HG03460 (cell line): Measurements from ENCODE around the gene DCUN1D3.

Source experiments
- ATAC-seq: cut with Tn5 transposase; IDR thresholded peaks from one replicate; pipeline ENCODE4 v1.9.1; 2021; ENCODE audit not compliant: unreplicated experiment

The DCUN1D3 gene

DNA sequence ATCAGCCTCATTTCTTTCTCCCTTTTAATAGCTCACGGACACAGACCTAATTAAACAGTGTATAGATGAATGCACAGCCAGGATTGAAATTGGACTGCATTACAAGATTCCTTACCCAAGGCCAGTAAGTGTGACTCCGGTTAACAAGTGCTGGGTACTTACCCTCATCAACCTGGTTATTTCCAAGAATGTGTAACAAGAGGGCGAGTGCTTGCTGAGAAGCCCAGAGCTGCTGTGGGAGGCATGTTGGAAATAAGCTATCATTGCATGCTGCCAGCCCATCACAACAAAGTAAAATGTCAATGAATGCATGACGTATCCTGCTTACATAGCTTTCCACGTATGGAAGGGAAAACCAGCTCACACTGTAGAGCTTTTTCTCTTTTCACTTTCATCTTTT, 19.9 kb upstream of the DCUN1D3 start:
- no peak for ATAC-seq

DNA sequence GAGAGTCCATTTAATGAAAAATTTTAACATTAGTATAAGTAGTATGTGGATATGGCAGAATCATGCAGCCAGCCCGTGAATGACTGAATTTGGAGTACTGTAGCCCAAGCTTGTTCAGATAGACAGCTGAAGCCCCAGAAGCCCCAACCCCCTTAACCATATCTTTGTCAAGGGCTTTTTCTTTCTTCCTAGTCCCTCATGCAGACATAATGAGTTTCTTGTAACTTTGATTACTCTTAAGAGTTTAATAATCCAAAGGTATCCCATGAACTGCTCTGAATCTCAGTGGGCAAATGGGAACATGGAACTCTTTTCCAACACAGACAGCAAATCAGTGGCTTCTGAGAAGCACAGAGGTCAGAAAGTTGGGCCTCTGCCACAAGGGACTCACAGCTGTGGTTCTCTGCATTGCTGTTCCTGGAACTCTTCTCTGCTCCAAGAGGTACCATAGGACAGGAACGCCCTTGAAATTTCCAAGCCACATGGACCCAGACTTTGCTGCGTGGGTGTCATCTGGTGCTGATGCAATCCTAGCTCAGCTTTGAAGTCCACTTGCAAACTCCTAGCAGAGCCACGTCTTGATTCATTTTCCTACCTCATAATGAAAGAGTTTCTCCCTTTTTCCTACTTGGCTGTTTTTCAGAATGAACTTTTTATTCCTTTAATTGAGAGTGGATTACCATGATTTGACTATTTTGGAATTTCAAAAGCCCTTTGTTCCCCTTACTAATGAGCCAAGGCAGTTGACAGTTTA, 18.5 kb upstream of the DCUN1D3 start:
- ATAC-seq, result no peak

DNA sequence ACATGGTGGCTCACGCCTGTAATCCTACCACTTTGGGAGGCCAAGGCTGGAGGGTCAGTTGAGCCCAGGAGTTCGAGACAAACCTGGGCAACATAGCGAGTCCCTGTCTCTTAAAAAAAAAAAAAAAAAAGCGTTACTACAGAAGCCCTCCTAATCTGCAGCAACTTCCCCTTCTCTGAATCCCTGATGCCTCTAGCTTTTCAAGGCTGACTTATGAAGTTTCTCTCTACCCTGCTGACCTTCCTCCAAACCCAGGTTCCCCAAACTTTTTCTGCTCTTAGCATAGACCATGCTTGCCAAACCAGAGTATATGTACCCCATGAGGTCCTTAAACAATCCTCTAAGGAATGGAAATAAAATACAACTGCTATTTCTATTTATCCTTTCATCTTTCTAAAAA, 16.8 kb upstream of the DCUN1D3 start:
- no peak for ATAC-seq

DNA sequence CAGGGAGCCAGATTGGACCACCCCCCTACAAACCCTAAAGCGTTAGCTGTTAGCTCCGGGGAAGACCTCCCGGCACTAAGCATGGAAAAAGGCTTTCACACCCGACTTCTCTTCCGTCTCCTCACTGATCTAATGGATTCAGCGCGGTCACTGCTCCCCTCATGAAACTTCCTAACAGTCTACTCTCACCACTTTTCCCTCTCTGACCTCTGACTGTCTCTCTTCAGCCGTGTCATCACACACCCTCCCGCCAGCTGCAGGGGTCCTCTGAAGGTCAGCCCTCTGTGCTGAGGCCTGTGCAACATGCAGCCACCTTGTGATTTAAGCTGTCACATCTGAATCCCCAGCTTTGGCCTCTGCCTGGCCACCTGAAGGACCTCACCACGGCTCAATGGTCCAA, 16.1 kb upstream of the DCUN1D3 start:
- ATAC-seq, result no peak

DNA sequence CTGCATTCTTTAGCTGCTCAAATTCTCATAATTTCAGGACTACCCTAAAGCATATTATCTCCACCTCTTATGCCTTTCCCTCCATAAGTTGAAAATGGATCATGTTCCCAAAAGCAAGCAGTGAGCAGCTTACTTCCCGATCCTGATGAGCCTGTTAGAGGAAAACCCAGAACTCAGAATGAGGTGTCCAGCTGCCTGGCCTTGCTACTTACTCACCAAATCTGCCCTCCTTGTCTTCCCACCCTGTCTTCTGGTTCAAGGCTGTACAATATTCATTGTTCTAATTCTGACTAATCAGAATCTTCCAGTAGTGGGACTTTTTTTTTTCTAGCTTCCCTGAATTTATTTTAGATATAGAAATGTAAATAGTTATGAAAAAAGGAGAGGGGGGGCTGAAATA, 11.2 kb upstream of the DCUN1D3 start:
- ATAC-seq, result no peak

DNA sequence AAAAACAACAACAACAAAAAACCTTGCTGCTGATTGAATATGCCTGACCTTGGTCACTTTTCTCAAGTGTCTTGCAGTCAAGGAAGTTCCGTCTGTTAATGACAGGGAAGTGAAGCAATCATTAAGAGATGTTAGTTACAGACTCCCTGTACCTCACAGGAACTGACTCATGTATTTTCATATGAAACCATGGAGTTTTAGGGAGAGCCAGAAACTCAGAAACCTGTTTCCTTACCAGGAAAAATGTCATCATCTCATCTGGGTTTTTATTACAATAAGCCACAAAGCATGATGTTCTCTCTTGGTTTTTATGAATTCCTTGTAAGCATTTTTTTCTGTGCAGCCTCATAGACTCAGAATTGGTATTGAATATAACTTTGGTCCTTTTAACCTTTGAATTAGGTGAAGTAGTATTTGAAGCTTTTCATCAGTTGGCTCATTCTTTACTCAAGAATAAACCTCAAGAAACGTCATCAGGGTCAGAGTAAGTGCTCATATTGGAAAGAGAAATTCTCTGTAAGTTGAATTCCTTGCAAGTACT, 10.7 kb upstream of the DCUN1D3 start:
- no peak for ATAC-seq

DNA sequence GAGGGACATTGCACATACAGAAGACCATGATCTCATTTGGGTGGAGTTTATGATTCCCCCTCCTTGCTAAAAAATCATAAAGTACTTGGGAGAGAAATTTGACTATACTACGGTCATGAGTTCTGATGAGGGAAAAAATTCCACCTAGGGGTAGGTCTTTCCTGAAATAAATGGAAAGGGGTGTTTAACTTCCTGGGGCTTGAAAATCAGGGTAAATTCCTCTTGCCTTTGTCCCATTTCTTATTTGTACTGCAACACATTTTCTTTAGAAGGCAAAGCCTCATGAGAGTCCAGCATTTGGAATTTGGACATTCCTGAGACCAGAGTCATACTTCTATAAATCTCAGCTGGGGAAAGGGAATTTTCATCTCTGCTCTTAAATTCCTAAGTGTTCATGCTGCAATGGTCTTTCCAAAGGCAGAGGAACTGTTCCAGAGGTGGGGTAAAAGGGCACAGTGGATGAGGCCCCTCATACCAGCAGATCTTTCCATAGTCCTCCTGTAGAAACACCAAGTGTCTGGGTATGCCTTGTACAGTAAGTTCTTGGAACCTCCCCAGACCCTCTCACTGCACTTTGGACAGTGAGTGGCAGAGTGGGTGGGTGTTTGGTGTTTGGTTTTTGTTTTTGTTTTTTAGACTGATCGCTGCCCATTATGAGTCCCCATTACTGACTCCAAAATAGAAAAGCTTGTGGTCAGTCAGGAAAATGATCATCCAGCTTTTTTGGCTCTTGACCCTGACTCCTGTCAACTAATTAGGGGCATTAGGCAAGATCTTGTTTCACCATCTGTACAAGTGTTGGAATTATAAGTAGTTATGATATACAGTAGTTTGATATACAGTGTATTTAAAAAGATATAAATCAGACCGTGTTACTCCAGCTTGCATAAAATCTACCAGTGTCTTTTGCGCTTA, 6.4 kb upstream of the DCUN1D3 start:
- ATAC-seq, result no peak

DNA sequence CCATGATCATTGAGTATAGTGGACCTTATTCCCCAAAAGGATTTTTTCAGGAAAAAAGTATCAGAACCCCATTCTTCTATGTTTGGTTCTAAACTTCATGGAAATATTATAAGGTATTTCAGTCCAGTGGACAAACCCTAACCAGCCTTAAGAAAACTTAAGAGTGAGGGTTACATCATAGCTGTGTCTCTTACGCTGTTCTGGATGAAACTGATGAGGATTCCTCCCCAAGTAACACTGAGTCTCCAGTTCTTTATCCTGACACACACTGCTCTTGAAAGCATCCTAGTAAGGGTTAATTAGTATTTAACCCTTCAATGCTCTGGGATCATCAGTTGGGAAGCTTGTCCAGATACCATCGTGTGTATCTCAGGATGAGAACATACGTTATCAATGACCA, 5.4 kb upstream of the DCUN1D3 start:
- no peak for ATAC-seq

DNA sequence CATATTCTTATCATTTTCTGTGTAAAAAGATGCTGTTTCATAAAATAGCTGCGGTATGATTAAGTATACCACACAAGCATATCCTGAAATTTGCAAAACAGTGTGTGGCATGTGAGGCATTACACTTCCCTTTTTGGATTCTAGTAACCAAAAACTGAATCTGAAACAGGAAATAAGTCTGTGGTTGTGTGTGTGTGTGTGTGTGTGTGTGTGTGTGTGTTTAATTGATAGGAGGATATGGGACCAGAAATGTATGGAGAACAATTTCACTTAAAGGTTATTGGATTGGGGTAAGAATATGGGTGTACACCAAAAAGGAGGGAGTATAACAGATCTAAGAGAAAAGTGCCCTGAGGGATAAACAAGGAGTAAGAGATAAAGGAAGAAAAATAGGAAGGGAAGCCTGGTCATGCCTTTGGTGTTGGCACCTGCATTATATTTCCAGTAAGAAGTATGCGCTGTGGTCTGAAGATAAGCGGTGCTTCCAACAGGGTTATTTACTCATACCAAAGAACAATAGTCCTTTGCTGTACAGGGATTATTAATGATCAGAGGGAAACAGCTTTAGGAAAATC, 4.4 kb upstream of the DCUN1D3 start:
- no peak for ATAC-seq

DNA sequence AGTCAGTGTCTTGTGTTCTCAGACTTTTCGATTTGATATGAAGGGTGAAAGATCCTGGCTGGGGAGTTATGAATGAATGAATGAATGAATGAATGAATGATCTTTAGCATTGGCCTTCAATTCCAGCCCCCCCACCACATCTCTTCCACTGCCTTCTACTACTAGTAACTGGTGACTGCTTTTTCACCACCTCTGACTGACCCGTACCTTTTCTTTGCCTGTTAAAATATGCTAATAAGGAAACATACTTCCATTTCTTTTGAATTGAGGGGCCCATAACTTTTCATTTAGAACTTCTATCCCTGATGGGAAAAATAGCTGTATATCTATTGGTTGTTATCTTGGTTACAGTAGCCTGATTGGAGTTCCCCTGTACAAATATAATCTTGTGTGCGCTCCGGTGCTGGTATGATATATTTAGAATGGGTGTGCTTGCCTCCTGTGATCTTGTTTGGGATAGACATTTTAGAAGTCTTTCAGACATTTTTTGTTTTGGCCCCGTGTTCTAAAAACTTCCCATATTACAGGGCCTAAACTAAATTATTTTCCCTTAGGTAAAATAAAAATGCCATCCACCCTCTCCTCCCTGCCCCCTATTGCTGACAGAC, 3.8 kb upstream of the DCUN1D3 start:
- no peak for ATAC-seq

DNA sequence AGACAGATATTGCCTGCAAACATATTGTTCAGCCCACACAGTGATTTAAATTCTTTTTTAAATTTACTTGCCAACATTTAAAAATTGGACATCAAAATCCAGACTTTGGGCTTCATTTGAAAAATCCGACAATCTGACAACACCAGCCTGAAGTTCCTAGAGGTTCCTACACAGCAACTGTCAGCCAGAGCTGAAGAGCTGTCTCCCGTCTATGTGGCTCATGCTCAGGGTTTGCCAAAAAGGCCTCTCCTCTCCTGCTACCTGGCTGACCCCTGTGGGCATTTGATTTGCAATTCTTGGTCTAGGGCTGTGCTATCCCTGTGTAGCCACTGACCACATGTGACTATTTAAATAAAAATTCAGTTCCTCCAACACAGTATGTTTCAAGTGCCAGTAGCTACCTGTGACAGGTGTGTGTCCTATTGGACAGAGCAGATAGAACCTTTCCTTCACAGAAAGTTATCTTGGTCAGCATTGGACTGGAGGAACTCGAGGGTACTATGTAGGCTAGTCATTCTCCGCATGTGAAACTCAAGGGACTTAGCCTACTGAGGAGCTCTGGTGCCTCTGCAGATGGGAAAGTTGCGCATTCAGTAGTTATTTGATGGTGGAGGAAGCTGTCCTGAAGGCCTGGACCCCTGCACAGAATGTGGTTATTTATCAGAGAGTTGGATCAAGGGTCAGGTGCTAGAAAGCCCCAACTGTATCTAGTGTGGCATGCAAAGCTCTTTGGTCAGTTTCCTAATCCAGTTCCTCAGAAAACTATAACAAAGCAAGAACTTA, 3.1 kb upstream of the DCUN1D3 start:
- no peak for ATAC-seq

DNA sequence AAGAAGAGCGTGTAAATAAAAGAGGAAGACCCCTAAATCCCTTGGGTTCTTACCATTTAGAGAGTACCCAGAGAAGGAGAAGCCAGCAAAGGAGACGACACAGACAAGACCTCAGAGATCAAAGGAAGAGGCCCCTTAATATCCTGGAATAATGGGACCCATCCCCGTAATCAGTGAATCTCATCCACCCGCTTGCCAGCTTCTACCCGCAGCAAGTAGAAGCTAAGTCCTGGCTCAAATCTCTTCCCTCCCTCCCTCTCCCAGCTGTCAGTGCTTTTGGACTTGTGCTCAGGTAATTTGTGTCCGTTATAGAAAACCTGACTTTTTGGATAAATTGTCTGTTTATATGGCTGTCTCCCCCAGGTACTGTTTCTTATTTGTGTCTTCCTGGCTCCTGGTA, 2.3 kb upstream of the DCUN1D3 start:
- ATAC-seq, result no peak

DNA sequence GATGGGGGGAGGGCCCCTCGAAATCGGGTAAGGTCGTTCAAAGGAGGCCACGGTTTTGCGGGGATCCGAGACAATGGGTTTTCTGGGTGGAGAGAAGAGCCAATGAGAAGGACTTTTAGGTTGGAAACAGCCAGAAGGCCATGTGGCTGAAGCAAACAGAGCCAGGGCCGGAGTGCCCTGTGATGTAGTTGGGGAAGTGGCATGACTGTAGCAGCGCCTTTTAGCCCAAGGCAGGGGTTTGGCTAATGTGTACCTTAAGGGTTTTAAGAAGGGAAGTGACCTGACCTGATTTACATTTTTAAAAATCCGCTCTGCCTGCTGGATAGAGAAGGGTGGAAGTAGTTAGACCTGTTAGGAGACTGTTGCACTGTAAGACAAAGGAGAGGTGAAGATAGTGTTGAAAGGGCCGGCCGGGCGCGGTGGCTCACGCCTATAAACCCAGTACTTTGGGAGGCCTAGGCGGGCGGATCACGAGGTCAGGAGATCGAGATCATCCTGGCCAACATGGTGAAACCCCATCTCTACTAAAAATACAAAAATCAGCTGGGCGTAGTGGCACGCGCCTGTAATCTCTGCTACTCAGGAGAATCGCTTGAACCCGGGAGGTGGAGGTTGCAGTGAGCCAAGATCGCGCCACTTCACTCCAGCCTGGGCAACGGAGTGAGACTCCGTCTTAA, 1.4 kb upstream of the DCUN1D3 start:
- ATAC-seq, result no peak

DNA sequence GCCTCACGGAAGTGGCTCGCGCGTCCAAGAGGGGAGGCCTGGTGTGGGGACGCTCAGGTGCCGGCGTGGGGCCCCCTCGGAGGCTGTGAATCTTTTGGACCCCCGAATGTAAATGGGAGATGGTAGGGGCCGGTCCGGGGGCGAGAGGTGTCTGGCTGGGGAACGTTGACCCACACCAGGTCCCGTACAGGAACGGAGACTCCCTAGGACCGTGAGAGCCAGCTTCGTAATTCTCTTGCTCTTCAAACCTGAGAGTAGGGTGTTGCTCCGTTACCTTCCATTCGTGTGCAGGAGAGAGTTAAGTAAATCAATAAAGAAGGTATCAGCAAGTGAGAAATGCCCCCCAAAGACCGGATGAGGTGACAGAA, 894 bp upstream of the DCUN1D3 start:
- ATAC-seq, result peak; percentile 1

DNA sequence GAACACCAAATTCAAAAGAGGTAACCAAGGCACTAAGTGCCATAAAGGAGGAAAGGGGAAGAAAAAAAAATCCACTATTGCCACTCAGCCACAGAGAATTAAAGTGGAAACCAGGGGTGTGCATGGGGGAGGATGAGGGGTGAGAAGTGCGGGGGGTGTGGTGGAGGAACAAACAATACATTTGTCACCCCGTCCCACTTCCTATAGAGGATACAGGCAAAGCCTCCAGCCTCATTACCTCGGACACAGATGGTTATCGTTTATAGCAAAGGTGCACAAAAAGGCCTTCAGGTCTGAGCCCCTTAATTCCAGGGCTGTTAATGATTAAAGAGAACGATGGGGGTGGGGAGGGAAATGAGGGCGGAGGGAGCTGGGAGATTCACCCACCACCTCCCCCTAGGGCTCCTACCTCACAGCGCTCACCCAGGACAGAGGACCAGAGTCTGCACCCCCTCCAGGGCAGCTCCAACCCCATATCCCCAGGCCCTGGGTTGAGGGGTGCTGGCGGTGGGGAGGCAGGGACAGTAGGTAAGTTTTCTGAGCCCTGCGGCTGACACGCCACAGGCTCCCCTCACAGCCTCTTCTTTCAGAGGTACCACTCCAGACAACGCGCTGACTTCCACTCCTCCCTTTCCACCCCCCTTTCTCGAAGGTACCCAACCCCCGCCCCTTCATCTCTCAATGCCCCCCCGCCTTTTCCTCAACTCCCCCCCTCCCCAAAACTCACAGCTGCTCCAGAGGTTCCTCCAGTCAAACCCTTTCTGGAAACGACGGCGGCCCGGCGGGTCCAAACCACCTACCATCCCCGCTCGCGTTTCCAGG, 470 bp downstream of the DCUN1D3 start:
- no peak for ATAC-seq

DNA sequence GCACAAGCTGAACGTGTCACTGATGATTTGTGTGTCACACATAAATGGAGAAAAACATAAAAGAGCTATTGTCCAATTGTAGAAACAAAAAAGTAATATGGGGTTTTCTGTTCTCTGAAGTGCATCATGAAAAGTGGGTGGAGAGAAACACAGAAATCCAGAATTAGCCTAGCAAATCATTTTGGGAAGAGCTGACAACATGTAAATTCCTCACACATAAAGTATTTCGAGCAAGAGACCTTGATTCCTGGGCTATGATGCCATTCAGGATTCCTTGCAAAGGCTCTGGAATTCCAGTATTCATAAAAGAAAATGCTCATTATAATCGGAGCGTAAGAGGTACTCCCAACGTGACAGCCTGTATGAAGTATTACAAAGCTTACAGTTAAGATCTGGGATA, 1.1 kb downstream of the DCUN1D3 start:
- no peak for ATAC-seq

DNA sequence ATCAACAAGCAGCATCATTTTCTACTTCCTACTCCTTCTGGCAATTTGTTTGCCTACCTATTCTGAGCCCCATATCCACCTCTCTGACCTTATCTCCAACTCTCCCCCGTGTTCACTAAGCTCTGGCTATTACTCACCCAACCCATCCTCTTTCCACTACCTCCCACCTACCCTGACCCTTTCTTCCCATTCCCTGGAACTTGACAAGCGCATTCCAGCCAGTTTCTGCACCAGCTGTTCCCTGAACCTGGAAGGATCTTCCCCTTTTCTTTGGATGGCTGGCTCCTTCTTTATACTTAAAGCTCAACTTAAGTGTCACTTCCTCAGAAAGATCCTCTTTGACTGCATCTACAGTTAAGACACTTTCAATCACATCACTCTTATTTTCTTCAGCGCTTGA, 2.2 kb downstream of the DCUN1D3 start:
- ATAC-seq, result no peak

DNA sequence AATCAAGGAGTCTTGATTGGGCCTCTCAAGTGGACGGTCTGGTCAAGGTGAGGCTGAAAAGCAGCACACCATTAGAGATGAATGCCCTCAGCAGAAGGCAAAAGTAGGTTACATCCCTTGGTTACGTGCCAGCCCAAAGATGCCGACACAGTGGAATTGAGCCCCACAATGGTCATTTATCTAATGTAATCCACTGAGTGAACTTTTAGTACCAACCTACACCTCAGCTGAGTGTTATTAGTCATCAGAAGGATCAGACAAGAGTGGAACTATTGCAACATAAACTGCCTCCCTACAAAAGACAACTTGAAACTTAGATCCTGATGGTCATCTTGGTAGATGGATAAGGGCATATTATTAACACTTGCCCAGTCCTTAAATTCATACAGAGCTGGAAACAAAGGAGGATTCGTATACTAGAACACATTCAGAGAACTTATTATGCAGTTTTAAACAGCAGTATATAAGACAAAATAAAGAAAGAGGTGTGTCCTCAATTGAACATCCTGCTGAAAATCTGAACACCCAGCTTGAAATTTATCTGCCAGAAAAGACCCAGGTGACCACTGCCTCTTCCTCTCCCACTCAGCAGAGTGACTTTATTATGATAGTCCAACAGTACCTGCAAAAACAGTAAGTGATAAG, 2.8 kb downstream of the DCUN1D3 start:
- no peak for ATAC-seq

DNA sequence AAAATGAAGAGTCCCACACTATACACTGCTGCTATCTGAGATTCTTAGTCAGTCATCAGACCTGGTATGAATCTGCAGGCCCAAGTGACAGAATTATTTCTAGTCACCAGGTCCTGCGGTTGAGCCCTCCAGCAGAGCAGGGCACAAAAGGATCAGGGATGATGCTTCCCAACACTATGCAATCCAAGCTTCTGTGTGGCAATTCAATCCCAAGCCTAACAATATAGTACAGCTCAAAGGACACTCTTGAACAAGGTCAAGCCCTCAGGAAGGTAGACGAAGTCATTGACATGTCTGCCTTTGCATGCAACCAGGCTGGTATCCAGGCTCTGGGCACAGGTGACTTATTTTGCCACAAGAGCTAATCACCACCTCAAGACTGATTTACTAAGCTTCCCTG, 5.8 kb downstream of the DCUN1D3 start:
- ATAC-seq, result no peak
